Neutrophil (primary cell): ENCODE data around the gene CFL2.
"Not testable (repeated sequence)": the region's sequence is repeated elsewhere in the genome, so short reads cannot be mapped to it uniquely, and the experiment has no call there.

Source experiments
- H3K27ac ChIP-seq: fragments of 200-600 bp; sonication (generic); 2 replicates; pipeline ENCODE4 v1.5.1; 2016; ENCODE audit warnings: mild to moderate bottlenecking, moderate library complexity
- H3K27me3 ChIP-seq: fragments of 200-600 bp; sonication (generic); 2 replicates; pipeline ENCODE4 v1.6.0; 2016; ENCODE audit warnings: mild to moderate bottlenecking
- H3K36me3 ChIP-seq: fragments of 200-600 bp; sonication (generic); 2 replicates; pipeline ENCODE4 v1.5.1; 2017
- H3K4me1 ChIP-seq, 2 experiments: fragments of 200-600 bp in 1 of 2; sonication (generic) in 1 of 2; 1 replicate in 1 of 2; 2 replicates in 1 of 2; pipeline versions ENCODE4 v1.5.1 to v1.6.1; 2013 to 2016; ENCODE audit warnings: low read depth in 1 of 2, low read length in 1 of 2, mild to moderate bottlenecking in 1 of 2, moderate library complexity in 1 of 2; ENCODE audit not compliant: control insufficient read depth in 1 of 2, insufficient read depth in 1 of 2
- H3K4me3 ChIP-seq, 2 experiments: fragments of 200-600 bp in 1 of 2; sonication (generic) in 1 of 2; 1 replicate in 1 of 2; 2 replicates in 1 of 2; pipeline ENCODE4 v1.5.1; 2013 to 2016; ENCODE audit warnings: low read depth in 1 of 2, low read length in 1 of 2, mild to moderate bottlenecking in 1 of 2, moderate library complexity in 1 of 2
- H3K9me3 ChIP-seq: fragments of 200-600 bp; sonication (generic); 2 replicates; pipeline ENCODE4 v1.5.1; 2016
- CTCF ChIP-seq: fragments of 200-600 bp; sonication (generic); IDR thresholded peaks from 2 replicates; pipeline ENCODE4 v1.5.1; 2016; ENCODE audit warnings: antibody characterized with exemption

Gene CFL2

DNA sequence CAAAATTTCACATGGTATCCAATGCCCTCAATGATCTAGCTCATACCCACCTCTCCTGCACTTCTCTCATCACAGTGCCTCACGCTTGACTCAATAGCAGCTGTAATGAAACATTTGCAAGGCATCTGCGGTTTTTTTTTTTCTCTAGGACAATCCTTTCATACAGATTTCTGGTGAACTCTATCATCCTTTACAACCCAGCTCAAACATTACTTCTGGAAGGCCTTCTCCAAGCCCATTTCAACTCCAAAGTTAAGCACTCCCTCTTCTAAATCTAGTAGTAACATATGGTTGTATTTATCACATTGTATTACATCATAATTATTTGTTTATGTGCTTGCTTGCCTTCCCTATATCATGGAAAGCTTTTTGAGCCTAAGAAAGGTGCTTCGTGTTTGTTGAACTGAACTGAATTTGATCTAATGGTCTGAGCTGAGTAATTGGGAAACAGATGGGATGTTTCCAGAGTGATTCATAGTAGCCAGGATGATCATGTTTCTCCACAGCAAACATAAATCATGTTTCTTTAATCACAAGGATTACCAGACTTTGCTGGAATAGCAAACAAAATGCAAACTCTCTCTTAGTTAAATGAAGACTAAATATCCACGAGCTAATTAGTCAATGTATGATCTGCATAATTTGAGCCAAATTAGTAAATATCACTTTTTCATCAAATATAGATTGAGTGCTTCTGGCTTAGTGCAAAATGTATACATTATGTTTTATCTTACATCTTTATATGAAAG is 14.3 kb downstream of the CFL2 start:
- no peaks in the 10 kb centered on the region for H3K27me3 ChIP-seq
- no peaks in the 10 kb centered on the region for H3K9me3 ChIP-seq
- H3K36me3 ChIP-seq: no peaks in the 10 kb centered on the region
- no peak overlapping the region for H3K27ac ChIP-seq
- no peak overlapping the region for H3K4me3 ChIP-seq
- H3K4me1 ChIP-seq: no peaks in the 10 kb centered on the region
- no peak for TF ChIP-seq CTCF

DNA sequence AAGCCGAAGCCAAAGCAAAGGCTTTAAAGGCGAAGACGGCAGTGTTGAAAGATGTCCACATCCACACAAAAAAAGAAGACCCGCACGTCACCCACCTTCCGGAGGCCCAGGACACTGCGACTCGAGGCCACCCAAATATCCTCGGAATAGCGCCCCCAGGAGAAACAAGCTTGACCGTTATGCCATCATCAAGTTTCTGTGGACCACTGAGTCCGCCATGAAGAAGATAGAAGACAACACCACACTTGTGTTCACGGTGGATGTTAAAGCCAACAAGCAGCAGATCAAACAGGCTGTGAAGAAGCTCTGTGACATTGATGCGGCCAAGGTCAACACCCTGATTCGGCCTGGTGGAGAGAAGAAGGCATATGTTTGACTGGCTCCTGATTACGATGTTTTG is 20.2 kb downstream of the CFL2 start:
- H3K4me3 ChIP-seq, H3K27me3 ChIP-seq, H3K36me3 ChIP-seq, H3K27ac ChIP-seq, H3K9me3 ChIP-seq: not testable (repeated sequence)
- H3K4me1 ChIP-seq: peaks cover 10 to 11% of the 10 kb centered on the region in 2 experiments

GRCh38 chr14:34693228-34693939 is 21.0 kb downstream of the CFL2 start:
- Histone ChIP-seq H3K36me3 (no peaks in the 10 kb centered on the region), H3K4me3 (peak overlapping the region; percentile 34 to 37), H3K27me3 (no peaks in the 10 kb centered on the region), H3K9me3 (no peaks in the 10 kb centered on the region), H3K4me1 (peaks cover 10 to 11% of the 10 kb centered on the region in 2 experiments), H3K27ac (no peak overlapping the region)
- TF ChIP-seq CTCF: no peak

- Histone ChIP-seq H3K36me3 (no peaks in the 10 kb centered on the region), H3K4me3 (peak overlapping the region; percentile 34 to 37)
Measured at GRCh38 chr14:34692898-34693227, 21.5 kb downstream of the CFL2 start.

DNA sequence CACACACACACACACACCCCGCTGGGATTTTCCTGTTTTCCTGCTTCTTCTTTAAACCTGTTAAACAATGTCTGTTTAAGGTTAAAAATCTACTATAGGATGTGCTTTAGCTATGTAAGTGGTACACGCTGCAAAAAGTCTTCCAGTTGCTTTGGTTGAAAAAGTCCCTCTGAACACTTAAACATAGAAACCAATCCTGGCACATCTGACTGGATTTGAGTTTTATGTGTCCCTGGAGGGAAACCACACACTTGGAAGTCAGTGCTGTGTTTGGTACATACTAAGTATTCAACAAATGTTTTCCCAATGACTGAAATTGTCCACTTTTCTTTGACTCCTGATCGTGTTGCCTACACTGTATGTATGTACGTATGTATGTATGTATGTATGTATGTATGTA is 22.0 kb downstream of the CFL2 start:
- no peaks in the 10 kb centered on the region for H3K9me3 ChIP-seq
- H3K4me3 ChIP-seq: no peak overlapping the region
- peaks cover 10 to 11% of the 10 kb centered on the region in 2 experiments for H3K4me1 ChIP-seq
- H3K27me3 ChIP-seq: no peaks in the 10 kb centered on the region
- no peak overlapping the region for H3K27ac ChIP-seq
- no peaks in the 10 kb centered on the region for H3K36me3 ChIP-seq
- no peak for TF ChIP-seq CTCF

More at GRCh38 chr14:34692898-34693227, 21.5 kb downstream of the CFL2 start:
- Histone ChIP-seq H3K4me1 (peaks cover 10 to 11% of the 10 kb centered on the region in 2 experiments), H3K27ac (no peak overlapping the region), H3K9me3 (no peaks in the 10 kb centered on the region), H3K27me3 (no peaks in the 10 kb centered on the region)
- no peak for TF ChIP-seq CTCF

- Histone ChIP-seq H3K9me3 (no peaks in the 10 kb centered on the region), H3K4me3 (no peak overlapping the region), H3K27ac (no peak overlapping the region), H3K4me1 (peaks cover 10 to 11% of the 10 kb centered on the region in 2 experiments), H3K27me3 (no peaks in the 10 kb centered on the region), H3K36me3 (no peaks in the 10 kb centered on the region)
- TF ChIP-seq CTCF: no peak
Measured at GRCh38 chr14:34691206-34691605, 23.2 kb downstream of the CFL2 start.
